DOHH2 (cell line): ENCODE data around the gene HAPLN3.
"Not testable (repeated sequence)": the region's sequence is repeated elsewhere in the genome, so short reads cannot be mapped to it uniquely, and the experiment has no call there.

ENCODE experiments used
- H3F3A ChIP-seq: fragments of 200-600 bp; sonication (generic), shearing (Covaris generic); 2 replicates; pipeline ENCODE4 v1.6.0; 2016; ENCODE audit warnings: antibody characterized with exemption, mild to moderate bottlenecking; ENCODE audit not compliant: control insufficient read depth, insufficient read depth
- H3K27ac ChIP-seq: fragments of 200-600 bp; sonication (generic); 2 replicates; pipeline ENCODE4 v1.5.1; 2014; ENCODE audit warnings: low read depth, mild to moderate bottlenecking, low read length, moderate library complexity
- H3K27me3 ChIP-seq: fragments of 200-600 bp; sonication (generic); 2 replicates; pipeline ENCODE4 v1.6.1; 2014; ENCODE audit warnings: mild to moderate bottlenecking, low read length, mixed read lengths; ENCODE audit not compliant: control insufficient read depth
- H3K36me3 ChIP-seq: fragments of 200-600 bp; sonication (generic); 2 replicates; pipeline ENCODE4 v1.6.1; 2014; ENCODE audit warnings: mild to moderate bottlenecking, low read length, moderate library complexity, mixed read lengths; ENCODE audit not compliant: control insufficient read depth
- H3K4me1 ChIP-seq: fragments of 200-600 bp; sonication (generic); 2 replicates; pipeline ENCODE4 v1.6.1; 2014; ENCODE audit warnings: mild to moderate bottlenecking, low read length, mixed read lengths; ENCODE audit not compliant: control insufficient read depth
- H3K4me2 ChIP-seq: fragments of 200-600 bp; sonication (generic); 2 replicates; pipeline ENCODE4 v1.6.0; 2014; ENCODE audit warnings: mild to moderate bottlenecking, low read length, moderate library complexity
- H3K4me3 ChIP-seq: fragments of 200-600 bp; sonication (generic); 2 replicates; pipeline ENCODE4 v1.5.1; 2014; ENCODE audit warnings: mild to moderate bottlenecking, low read length, mixed read lengths
- H3K79me2 ChIP-seq: fragments of 200-600 bp; sonication (generic); 2 replicates; pipeline ENCODE4 v1.6.1; 2014; ENCODE audit warnings: mild to moderate bottlenecking, low read length, mixed read lengths; ENCODE audit not compliant: control insufficient read depth
- H3K9me2 ChIP-seq: fragments of 200-600 bp; sonication (generic); replicated peaks from 2 replicates; pipeline ENCODE4 v1.6.1; 2014; ENCODE audit warnings: mild to moderate bottlenecking, low read length, mixed read lengths; ENCODE audit not compliant: control insufficient read depth
- H3K9me3 ChIP-seq: fragments of 200-600 bp; sonication (generic); 2 replicates; pipeline ENCODE4 v1.6.1; 2014; ENCODE audit warnings: antibody characterized with exemption, low read length, mixed read lengths; ENCODE audit not compliant: control insufficient read depth, insufficient read depth
- H4K20me1 ChIP-seq: fragments of 200-600 bp; sonication (generic); 2 replicates; pipeline ENCODE4 v1.6.0; 2014; ENCODE audit warnings: low read depth, mild to moderate bottlenecking, antibody characterized with exemption, low read length, moderate library complexity; ENCODE audit not compliant: control insufficient read depth, insufficient read depth
- EZH2phosphoT487 ChIP-seq: fragments of 200-600 bp; sonication (generic); IDR thresholded peaks from 2 replicates; pipeline ENCODE4 v1.6.1; 2017; ENCODE audit warnings: borderline replicate concordance, mild to moderate bottlenecking, antibody characterized with exemption, low read length, moderate library complexity, mixed read lengths
- TF ChIP-seq, protein P1 (sequence below): fragments of 200-600 bp; sonication (generic); IDR thresholded peaks from one replicate; pipeline ENCODE4 v1.5.1; 2014; ENCODE audit warnings: antibody characterized with exemption, mild to moderate bottlenecking, low read depth, low read length; ENCODE audit not compliant: poor library complexity, severe bottlenecking

Gene HAPLN3

DNA sequence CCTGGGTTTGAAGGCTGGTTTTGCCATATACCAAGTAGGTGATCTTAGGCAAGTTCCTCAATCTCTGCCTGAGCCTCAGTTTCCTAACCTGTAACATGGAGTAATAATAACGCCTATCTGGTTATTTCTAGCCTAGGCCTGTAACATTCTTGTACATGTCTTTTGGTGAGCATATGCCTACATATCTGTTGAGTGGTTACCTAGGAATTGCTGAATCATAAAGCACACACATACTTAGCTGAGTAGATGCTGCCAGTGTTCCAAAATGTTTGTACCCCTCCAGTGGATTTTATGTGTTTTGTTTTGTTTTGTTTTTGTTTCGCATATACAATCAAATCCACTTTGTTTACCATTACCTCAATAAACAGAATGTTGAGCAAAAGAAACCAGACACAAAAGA, 35.2 kb upstream of the HAPLN3 start:
- TF ChIP-seq, protein P1, sequence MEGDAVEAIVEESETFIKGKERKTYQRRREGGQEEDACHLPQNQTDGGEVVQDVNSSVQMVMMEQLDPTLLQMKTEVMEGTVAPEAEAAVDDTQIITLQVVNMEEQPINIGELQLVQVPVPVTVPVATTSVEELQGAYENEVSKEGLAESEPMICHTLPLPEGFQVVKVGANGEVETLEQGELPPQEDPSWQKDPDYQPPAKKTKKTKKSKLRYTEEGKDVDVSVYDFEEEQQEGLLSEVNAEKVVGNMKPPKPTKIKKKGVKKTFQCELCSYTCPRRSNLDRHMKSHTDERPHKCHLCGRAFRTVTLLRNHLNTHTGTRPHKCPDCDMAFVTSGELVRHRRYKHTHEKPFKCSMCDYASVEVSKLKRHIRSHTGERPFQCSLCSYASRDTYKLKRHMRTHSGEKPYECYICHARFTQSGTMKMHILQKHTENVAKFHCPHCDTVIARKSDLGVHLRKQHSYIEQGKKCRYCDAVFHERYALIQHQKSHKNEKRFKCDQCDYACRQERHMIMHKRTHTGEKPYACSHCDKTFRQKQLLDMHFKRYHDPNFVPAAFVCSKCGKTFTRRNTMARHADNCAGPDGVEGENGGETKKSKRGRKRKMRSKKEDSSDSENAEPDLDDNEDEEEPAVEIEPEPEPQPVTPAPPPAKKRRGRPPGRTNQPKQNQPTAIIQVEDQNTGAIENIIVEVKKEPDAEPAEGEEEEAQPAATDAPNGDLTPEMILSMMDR = no peak
- TF ChIP-seq EZH2phosphoT487 = no peak
- peaks cover 15% of the 10 kb centered on the region for H3K27me3 ChIP-seq
- no peaks in the 10 kb centered on the region for H3F3A ChIP-seq
- no peak overlapping the region for H3K4me2 ChIP-seq
- no peaks in the 10 kb centered on the region for H3K9me2 ChIP-seq
- H3K27ac ChIP-seq = no peak overlapping the region
- no peak overlapping the region for H3K4me3 ChIP-seq
- no peaks in the 10 kb centered on the region for H3K36me3 ChIP-seq
- no peaks in the 10 kb centered on the region for H3K79me2 ChIP-seq
- no peaks in the 10 kb centered on the region; the same call in 1 of the 2 replicates for H3K9me3 ChIP-seq
- no peaks in the 10 kb centered on the region for H4K20me1 ChIP-seq
- H3K4me1 ChIP-seq = no peaks in the 10 kb centered on the region

DNA sequence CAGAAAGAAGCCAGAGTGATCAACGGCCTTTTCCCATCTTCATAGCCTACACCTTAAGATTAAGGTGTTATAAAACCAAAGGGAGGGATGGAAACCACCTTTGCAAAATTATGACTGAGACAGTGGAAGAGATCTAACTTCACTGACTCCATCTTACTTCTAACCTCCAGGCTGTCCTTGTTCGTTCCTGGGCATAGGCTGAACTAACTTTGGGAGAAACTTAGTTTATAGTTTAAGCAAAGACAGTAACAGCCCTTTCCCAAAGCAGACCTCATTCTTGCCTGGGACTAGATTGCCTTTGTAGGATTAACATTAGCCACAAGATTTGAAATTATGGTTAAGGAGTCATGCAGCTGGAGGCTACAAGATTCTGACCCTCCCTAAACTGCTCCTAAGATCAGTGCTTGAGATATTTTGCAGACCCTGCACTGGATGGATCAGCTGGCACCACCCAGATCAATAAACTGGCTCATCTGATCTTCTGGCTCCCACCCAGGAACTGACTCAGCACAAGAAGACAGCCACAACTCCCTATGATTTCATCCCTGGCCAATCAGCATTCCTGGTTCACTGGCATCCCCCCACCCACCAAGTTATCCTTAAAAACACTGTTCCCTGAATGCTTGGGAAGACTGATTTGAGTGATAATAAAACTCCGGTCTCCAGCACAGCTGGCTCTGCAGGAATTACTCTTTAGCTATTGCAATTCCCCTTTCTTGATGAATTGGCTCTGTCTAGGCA, 34.2 kb upstream of the HAPLN3 start:
- H3K9me2 ChIP-seq, H3F3A ChIP-seq, H3K4me2 ChIP-seq, H3K4me3 ChIP-seq, H3K9me3 ChIP-seq, H3K27ac ChIP-seq, H3K4me1 ChIP-seq, H3K79me2 ChIP-seq, H4K20me1 ChIP-seq, H3K36me3 ChIP-seq: not testable (repeated sequence)
- H3K27me3 ChIP-seq = peaks cover 15% of the 10 kb centered on the region

DNA sequence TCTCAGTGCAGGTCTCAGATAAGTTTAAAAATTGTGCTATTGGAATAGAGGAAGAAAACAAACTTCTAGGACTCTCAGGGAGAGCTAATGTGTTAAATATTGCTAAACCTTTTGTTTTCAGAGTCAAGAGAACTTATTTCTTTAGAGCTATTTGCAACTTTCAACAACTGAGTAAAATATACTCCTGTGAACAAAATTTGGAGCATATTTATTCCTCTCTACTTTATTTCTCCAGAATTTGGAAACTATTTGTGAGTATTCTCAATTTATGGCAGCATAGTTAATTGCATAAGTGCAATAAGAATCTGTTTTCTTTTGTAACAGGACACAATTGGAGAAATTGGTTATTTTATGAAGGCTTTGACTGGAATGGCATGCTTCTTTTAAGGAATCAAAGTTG, 32.8 kb upstream of the HAPLN3 start:
- not testable (repeated sequence) for H3F3A ChIP-seq, H3K9me2 ChIP-seq, H3K9me3 ChIP-seq, H4K20me1 ChIP-seq, H3K4me2 ChIP-seq, H3K4me1 ChIP-seq, H3K79me2 ChIP-seq, H3K4me3 ChIP-seq, H3K27ac ChIP-seq, H3K36me3 ChIP-seq
- H3K27me3 ChIP-seq = peaks cover 15% of the 10 kb centered on the region

DNA sequence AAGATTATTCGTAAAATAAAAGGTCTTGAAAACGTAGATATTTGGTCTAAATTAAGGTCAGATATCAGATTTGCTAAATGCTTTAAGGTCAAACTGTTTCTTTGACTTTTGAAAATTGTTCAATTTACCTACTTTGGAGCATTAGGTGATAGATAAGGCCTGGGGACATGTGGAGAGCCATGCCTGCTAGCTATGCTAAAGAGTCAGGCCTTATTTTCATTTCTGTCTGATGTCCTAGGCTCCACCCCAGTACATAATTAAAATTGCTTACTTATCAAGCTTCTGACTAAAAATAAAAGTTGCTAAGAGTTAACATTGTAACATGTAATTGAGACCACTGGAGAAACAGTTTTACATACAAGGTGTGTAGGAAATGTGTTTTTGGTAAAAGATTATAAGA, 30.3 kb upstream of the HAPLN3 start:
- H3F3A ChIP-seq, H3K9me2 ChIP-seq, H3K4me1 ChIP-seq, H3K4me2 ChIP-seq, H3K36me3 ChIP-seq, H4K20me1 ChIP-seq, H3K9me3 ChIP-seq, H3K79me2 ChIP-seq, H3K27ac ChIP-seq, H3K4me3 ChIP-seq: not testable (repeated sequence)
- peaks cover 22% of the 10 kb centered on the region for H3K27me3 ChIP-seq

DNA sequence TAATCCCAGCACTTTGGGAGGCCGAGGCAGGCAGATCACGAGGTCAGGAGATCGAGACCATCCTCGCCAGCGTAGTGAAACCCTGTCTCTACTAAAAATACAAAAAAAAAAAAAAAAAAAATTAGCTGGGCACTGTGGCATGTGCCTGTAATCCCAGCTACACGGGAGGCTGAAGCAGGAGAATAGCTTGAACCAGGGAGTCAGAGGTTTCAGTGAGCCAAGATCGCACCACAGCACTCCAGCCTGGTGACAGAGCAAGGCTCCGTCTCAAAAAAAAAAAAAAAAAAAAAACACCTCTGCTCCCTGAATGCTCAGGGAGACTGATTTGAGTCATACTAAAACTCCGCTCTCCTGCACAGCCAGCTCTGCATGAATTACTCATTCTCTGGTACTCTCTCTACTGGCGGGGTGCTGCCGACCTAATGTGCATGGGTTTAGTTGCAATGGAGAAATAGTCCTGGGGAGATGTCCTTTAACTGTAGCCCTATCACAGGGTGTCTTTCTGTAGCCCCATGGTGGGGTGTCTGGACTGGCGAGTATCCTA, 25.6 kb upstream of the HAPLN3 start:
- peaks cover 37% of the 10 kb centered on the region for H3K27me3 ChIP-seq
- H3K9me3 ChIP-seq, H3K4me1 ChIP-seq, H4K20me1 ChIP-seq, H3F3A ChIP-seq, H3K4me3 ChIP-seq, H3K4me2 ChIP-seq, H3K79me2 ChIP-seq, H3K27ac ChIP-seq, H3K36me3 ChIP-seq, H3K9me2 ChIP-seq: not testable (repeated sequence)
